HG02571 (cell line): ENCODE measurements around the gene TPPP.

Experiments used
- ATAC-seq: cut with Tn5 transposase; IDR thresholded peaks from one replicate; pipeline ENCODE4 v1.9.1; 2021; ENCODE audit warnings: mild to moderate bottlenecking, moderate library complexity; ENCODE audit not compliant: unreplicated experiment

TPPP gene

GRCh38 chr5:666816-667498 is 26.2 kb downstream of the TPPP start:
- ATAC-seq = no peak

DNA sequence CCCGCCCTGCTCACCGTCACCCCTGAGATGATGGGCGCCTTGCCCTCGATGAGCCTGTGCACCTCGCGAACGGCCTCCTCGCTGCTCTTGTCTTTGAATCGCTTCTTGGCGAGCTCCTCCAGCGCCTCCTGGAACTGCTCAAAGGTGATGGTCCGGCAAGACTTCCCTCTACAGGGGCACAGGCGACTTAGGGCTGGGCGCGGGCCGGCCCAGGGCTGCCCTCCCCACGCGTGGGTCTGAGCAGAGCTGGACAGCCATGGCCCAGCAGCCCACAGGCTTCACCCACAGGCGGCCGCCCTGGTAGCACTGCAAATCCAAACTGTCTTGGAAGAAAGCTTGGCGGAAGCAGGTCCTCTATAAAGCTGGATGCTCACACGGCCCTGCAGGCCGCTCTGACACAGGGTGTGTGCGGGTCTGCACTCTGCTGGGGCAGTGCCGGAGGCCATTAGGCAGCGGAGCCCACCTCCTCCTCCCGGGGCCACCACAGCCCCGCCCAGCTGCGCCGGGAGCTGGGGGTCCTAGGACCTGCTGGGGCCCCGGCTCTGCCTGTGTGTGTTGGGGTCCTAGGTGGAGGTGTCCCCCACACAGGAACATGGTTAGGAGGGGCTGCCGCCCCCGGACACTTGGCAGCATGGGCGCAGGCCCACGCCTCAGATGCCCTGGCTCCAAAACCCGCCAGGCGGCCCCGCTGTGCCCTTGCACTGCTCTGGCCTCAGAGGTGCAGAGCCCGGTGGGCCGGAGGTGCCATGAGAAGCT is 27.0 kb downstream of the TPPP start:
- no peak for ATAC-seq

- no peak for ATAC-seq
Measured at GRCh38 chr5:665541-665955, 27.6 kb downstream of the TPPP start.

DNA sequence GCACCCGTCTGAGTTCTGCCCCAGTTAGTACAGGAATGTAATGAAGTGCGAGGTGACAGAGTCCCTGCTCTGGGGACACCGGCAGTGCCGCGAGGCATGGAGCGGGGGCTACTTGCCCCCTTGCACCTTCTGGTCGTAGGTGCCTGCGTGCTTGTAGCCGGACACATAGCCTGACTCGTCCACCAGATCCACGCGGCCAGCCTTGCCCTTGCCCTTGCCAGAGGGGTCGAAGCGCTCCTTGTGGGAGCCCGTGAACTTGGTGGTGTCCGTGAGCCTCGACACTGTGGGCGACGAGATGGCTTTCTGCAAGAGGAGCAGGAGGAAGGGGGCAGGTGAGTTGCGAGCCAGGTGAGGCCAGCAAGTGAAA is 28.2 kb downstream of the TPPP start:
- no peak for ATAC-seq

DNA sequence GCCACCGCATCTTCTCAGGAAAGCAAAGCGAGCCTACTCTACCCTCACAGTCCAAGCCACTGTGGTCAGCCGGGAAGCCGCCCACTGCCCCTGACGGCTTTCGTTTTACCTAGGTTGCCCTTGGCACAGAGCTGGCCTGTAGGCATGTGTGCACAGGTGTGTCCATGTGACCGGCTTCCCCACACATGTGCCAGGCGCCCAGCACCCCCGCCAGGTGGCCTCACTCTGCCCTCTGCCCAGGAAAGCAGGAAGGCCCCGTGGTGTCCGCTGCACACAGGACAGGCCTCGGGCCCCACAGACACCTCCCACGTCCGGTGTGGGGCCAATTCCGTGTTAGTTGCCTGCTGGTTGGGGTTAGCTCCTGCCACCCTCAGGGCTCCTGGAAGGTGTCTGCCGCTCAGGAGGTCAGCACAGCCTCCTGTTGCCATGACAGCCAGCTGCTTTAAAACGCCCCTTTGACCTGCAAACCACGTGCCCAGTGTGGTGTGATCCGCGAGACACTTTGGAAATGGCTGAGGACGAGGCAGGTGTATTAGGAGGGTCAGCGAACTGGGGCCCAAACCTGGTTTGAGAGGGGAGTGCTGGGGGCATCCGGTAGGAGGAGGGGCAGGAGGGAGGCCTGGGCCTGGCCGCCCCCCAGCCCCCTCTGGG is 28.7 kb downstream of the TPPP start:
- no peak for ATAC-seq

DNA sequence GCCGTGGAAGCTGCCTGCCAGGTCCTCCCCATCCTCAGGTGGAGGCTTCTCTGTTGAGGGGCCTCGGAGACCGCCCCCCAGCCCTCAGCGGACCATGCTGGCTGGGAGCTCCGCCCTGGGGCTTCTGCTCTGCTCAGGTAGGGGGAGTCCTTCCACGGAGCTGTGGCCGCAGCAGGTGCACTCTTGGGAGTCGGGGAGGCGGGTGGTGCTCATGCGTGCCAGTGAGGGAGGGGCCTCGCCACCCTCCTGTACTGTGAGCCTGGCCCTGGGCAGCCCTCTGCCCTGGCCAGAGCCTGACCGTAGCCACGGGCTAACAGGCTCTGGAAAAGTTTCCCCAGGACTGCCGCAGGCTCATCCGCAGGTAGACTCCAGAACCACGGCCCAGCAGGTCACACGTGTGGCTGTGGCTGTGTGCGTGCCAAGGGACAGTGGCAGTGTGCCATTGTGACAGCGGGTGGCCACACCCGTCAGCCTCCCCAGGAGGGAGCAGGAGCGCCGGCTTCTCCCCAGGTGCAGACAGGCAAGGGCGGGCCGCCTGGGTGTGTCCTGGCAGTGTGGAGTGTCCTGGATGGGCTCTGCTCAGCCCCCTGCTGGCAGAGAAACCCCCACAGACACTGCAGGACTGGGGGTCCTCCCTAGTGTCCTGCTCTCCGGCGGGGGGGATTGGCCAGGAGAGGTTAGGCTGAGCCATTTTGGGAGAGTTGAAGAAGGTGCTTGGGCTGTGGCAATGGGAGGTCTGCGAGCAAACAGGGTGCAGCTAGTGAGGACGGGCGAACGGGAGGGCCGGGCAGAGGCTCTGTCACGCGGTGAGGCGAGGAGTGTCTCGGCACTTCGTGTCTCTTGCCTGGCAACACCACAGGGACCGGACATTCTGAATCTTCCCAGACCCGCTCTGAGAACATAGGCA is 29.5 kb downstream of the TPPP start:
- ATAC-seq = no peak

DNA sequence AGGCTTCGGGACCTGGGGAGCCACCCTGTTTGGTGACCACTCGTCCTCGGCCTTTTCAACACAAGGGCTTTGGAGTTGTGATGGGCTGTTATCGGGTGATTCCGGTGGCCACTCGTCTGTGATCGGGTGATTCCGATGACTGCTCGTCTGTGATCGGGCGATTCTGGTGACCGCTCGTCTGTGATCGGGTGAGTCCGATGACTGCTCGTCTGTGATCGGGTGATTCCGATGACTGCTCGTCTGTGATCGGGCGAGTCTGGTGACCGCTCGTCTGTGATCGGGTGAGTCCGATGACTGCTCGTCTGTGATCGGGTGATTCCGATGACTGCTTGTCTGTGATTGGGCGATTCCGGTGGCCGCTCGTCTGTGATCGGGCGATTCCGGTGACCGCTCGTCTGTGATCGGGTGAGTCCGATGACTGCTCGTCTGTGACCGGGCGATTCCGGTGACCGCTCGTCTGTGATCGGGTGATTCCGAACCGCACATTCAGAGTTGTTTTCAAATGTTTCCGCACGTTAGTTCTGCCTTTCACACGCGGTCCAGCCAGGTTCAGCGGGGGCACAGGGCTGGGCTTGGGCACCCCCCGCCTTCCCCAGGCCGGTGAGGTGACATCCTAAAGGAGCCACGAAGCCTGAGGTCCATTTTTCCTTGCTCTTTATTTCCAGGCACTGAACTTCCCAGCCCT is 30.3 kb downstream of the TPPP start:
- no peak for ATAC-seq

- no peak for ATAC-seq
Measured at GRCh38 chr5:661891-662750, 31.0 kb downstream of the TPPP start.

DNA sequence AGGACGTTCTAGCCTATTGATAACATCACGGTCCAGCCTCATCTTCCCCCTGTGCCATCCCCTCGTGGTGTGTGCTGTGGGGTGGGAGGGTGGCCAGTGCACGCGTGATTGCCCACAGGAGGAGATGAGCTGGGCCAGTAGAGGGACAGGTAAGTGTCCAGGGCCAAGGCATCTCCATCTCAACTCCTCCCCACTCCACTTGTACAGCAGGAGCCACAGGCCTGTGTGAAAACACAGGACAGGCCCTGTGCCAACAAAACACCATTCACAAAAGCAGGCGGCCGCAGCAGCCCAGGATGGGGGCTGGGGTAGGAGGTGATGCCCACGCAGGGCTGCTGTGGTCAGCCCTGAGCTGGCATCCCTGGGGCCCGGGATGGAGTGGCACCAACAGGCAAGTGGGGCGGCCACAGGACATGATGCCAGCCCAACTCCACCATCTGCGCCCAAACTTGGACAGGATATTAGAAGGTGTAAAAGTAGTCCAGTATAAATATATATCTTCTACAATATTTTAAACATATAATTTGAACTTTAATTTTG is 32.6 kb downstream of the TPPP start:
- ATAC-seq = no peak

DNA sequence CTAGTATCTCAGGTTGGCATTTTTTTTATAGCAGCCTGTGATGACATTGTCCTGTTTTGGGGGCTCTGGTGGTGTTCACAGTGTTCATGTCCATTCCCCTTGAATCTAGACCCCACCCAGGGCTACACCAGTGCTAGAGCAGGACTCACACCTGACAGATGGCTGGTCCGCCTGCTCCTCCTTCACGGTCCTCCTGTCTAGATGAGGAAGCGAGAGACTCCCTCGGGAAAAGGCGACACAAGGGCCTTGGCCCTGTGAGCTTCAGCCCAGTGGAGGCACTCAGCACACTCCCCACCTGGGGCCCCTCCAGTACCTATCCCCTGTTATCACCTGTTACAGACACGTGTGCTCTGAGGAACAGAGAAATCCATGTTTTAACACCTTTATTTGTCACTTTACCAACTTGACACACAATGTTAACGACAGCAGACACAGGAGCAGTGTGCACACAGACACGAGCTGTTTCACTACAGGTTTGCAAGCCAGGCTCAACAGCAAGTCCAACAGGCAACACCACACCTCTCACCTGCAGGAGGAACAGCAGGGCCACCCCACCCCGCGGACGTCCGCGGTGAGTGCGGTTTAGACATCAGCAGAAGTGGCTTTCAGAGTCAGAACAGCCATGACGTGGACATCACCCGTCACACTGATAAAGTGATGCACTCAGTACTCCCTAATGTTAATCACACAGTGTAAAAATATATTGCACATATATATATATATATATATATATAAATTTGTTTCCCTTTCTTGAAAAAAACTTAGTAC is 33.5 kb downstream of the TPPP start:
- ATAC-seq = no peak

- no peak for ATAC-seq
Measured at GRCh38 chr5:658103-658502, 35.0 kb downstream of the TPPP start.

GRCh38 chr5:657570-657969 is 35.6 kb downstream of the TPPP start:
- no peak for ATAC-seq

DNA sequence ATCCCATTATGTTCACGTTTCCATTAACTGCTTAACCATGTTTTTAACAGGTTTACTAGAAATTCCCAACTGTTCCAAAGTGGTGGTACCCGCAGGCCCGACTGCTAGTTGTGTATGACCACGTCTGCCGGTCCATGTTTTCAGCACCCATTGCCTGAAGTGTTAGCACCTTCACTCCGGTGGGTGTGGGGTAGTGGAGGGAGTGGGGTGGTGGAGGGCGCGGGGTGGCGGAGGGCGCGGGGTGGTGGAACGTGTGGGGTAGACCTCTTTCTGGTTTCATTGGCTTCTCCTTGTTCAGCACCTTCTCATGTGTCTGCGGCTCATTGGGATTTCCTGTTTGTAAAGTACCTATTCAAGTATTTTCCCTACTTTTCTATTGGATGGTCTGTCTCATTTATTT is 37.7 kb downstream of the TPPP start:
- no peak for ATAC-seq

GRCh38 chr5:654071-654778 is 38.9 kb downstream of the TPPP start:
- no peak for ATAC-seq

GRCh38 chr5:652773-653350 is 40.3 kb downstream of the TPPP start:
- ATAC-seq = no peak

DNA sequence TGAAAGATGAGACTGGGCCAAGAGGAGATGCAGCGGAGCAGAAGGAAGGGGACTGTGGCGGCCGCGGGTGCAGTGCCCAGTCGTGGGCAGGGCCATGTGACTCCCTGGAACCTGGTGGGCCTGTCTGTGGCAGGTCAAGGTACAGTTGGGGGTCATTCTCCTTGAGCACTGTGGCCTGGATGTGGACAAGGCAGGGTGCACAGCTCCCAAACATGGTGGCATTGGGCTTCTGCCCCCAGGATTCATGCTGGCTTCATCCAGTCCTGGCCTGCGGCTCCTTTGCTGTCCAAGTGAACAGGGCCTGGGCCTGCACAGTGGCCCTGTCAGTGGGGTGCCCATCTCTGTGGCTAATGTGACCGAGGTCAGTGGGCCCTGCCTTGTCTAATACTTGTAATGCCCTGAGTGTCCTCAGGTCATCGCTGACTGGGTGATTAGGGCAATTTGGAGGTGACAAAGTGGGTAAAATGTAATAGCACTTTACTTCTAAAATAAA is 41.1 kb downstream of the TPPP start:
- ATAC-seq = no peak

DNA sequence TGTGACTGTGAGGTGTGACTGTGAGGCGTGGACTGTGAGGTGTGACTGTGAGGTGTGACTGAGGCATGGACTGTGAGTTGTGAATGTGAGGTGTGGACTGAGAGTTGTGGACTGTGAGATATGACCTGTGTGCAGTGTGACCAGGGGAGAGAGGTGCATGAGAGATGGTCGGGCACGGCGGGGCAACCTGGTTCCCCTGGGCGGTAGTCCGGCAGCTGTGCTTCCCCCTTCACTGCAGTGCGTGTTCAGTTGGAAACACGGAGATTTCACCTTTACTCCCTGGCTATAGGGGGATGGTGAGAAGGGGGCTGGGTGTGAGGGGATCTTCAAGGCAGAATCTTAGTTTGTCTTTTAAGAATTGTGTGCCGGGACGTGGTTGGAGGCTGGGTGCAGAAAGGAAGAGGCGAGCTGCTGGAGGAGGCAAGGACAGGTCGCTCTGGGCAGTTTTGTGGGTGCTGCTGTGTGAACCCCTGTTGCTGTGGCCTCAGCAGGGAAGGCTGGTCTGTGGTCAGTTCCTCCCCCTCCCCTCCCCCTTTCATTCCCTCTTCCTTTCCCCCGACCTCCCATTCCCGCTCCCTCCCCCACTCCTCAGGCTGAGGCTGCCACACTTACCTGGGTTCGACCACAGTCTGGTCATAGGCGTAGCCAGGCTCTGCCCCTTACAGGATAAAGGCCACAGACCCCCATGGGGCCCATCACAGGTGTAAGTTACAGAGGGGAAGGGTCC is 41.7 kb downstream of the TPPP start:
- no peak for ATAC-seq
